Colonic mucosa (tissue), 4 donors: ENCODE data around the gene NPR2. TPM values are rescaled to one million over a fixed set of nuclear protein-coding genes. Genes with fewer than 3 reads are reported as not detected.

ENCODE experiments used
- DNase-seq: peaks from one replicate; pipeline ENCODE4 v3.0.0-alpha.2; 2020
- H3K27ac ChIP-seq: fragments of 200-600 bp; one replicate; pipeline ENCODE4 v1.8.0; 2021
- H3K27me3 ChIP-seq: fragments of 200-600 bp; one replicate; pipeline ENCODE4 v1.8.0; 2021
- H3K36me3 ChIP-seq: fragments of 200-600 bp; one replicate; pipeline ENCODE4 v1.8.0; 2021
- H3K4me1 ChIP-seq: fragments of 200-600 bp; one replicate; pipeline ENCODE4 v1.8.0; 2021; ENCODE audit warnings: mild to moderate bottlenecking
- H3K4me3 ChIP-seq: fragments of 200-600 bp; one replicate; pipeline ENCODE4 v1.8.0; 2021
- H3K9ac ChIP-seq, 2 donors: one replicate each; pipeline ENCODE4 v1.7.0; 2013; ENCODE audit warnings: control low read depth in 2 of 2, low read depth in 2 of 2, low read length in 2 of 2
- H3K9me3 ChIP-seq: fragments of 200-600 bp; one replicate; pipeline ENCODE4 v1.8.0; 2021
- CTCF ChIP-seq: fragments of 200-600 bp; IDR thresholded peaks from one replicate; pipeline ENCODE4 v1.8.0; 2022; ENCODE audit warnings: antibody characterized with exemption, mild to moderate bottlenecking
- intact Hi-C: fragments of 100-400 bp; cut with DNase I; formaldehyde crosslinking; loops from one replicate; pipeline ENCODE4 v1.14.1; 2022
- total RNA-seq, 2 donors: library from RNA; stranded (reverse); fragmentation: NEBNext Ultra II Directional in 1 of 2; extraction: Animal tissue kit (Norgen Biotek cat#: 25700) in 1 of 2; gene quantifications; one replicate each; pipeline ENCODE4 v1.2.1, GENCODE V29; 2021
- donor health status: healthy.
- donor health status: DM: no; HTN: no; CAD: no.
- donor health status: DM: no; HTN: no; CAD: no.

The NPR2 gene
- total RNA-seq, 2 donors from 2014 or later: 7.0 to 9.7 TPM

- Histone ChIP-seq H3K27me3 (no peaks in the 10 kb centered on the region), H3K4me3 (no peak overlapping the region), H3K27ac (no peak overlapping the region), H3K36me3 (no peaks in the 10 kb centered on the region), H3K9me3 (no peaks in the 10 kb centered on the region), H3K9ac (no peak overlapping the region), H3K4me1 (no peaks in the 10 kb centered on the region)
- TF ChIP-seq CTCF: no peak
- intact Hi-C loops: no loop called here
- DNase-seq: no peak
Measured at GRCh38 chr9:35783418-35783817, 8.0 kb upstream of the NPR2 start.

DNA sequence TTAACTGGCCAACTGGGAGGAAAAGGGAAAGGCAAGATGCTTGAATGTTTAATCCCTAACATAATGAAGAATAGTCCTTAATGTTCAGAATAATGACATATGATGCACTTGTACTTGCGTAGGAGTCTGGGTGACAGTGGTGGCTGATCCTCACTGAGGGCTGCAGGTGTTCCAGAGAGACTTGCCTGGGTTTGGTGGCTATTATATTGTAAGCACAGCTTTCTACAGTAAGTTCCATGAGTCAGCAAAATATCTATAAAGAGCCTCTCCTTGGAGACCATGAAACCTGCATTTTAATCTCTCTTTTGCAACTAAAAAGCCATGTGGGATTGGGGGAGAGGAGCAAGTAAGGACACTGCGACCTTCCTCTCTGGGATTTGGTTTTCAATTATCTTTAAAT lies 1.9 kb upstream of the NPR2 start:
- Histone ChIP-seq H3K4me3 (no peak overlapping the region), H3K27ac (no peak overlapping the region), H3K27me3 (no peaks in the 10 kb centered on the region), H3K36me3 (no peaks in the 10 kb centered on the region), H3K9me3 (no peaks in the 10 kb centered on the region), H3K9ac (no peak overlapping the region), H3K4me1 (no peaks in the 10 kb centered on the region)
- DNase-seq: no peak
- intact Hi-C loops: no loop called here
- TF ChIP-seq CTCF: no peak

GRCh38 chr9:35790025-35790384 lies 1.4 kb upstream of the NPR2 start:
- no peak for DNase-seq
- intact Hi-C loops: loop anchor here (5.0 kb wide), 2 partner anchors 87 to 102 kb away; no protein-coding TSS in a partner anchor
- H3K9ac ChIP-seq: no peak overlapping the region
- TF ChIP-seq CTCF: no peak
- H3K9me3 ChIP-seq: no peaks in the 10 kb centered on the region
- H3K4me3 ChIP-seq: no peak overlapping the region
- H3K36me3 ChIP-seq: no peaks in the 10 kb centered on the region
- no peaks in the 10 kb centered on the region for H3K27me3 ChIP-seq
- H3K4me1 ChIP-seq: no peaks in the 10 kb centered on the region
- no peak overlapping the region for H3K27ac ChIP-seq

DNA sequence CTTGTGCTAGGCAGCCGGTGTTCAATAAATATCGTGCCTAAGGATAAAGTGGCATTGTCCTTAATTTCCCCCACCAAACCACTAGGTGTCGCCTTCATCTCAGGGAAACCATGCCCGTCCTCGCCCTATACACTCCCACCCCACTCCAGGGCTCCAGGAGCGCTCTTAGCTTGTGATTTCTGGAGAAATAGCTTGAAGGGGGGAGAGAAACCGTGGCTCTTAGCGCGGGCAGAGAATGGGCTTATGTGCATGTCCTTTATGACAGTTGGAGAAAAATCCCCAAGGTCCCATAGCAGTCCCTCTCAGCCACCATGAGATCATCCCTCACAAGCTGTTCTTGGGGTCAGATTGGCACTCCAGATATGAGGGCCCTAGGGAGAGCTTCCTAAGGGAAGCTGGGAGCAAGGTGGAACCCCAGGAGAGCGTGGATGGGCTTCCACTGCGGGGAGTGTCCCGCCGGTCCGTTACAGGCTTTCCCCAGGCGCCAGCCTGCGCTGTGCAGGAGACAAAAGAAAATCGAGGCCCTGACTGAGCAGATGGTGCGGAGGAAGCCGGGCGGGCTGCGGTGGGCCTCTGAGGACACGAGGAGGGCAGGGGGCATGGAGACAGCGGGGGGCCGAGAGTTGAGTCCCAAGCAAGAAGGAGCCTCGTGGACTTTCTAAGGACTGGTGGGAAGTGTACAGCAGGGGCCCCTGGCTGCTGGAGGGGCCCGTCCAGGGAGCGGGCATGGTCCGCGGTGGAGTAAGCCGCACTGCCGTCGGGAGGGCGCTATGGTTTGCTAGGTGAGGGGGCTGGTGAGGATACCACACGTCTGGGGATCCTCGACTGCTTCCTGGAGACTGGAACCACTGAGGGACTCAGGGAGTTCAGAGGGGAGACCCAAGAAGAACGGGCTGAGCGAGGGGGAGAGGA lies 750 bp upstream of the NPR2 start:
- intact Hi-C loops: loop anchor here (5.0 kb wide), 2 partner anchors 87 to 102 kb away; no protein-coding TSS in a partner anchor
- H3K4me1 ChIP-seq: no peaks in the 10 kb centered on the region
- no peak overlapping the region for H3K4me3 ChIP-seq
- no peaks in the 10 kb centered on the region for H3K27me3 ChIP-seq
- H3K27ac ChIP-seq: no peak overlapping the region
- H3K9me3 ChIP-seq: no peaks in the 10 kb centered on the region
- DNase-seq: peak; percentile 76
- H3K36me3 ChIP-seq: no peaks in the 10 kb centered on the region
- H3K9ac ChIP-seq: peak overlapping the region; percentile 26 to 33
- TF ChIP-seq CTCF: peak; percentile 72

GRCh38 chr9:35792024-35792813 lies 828 bp downstream of the NPR2 start:
- H3K4me1 ChIP-seq: no peaks in the 10 kb centered on the region
- DNase-seq: no peak

More at GRCh38 chr9:35792024-35792813, 828 bp downstream of the NPR2 start:
- H3K9ac ChIP-seq: no peak overlapping the region
- no peaks in the 10 kb centered on the region for H3K9me3 ChIP-seq
- intact Hi-C loops: loop anchor here (5.0 kb wide), 2 partner anchors 85 to 100 kb away; no protein-coding TSS in a partner anchor
- no peaks in the 10 kb centered on the region for H3K36me3 ChIP-seq
- no peak for TF ChIP-seq CTCF
- no peaks in the 10 kb centered on the region for H3K27me3 ChIP-seq
- peak overlapping the region; percentile 13 for H3K4me3 ChIP-seq
- H3K27ac ChIP-seq: no peak overlapping the region
